ENCODE data around the gene ADCY9.
"Not testable (repeated sequence)": the region's sequence is repeated elsewhere in the genome, so short reads cannot be mapped to it uniquely, and the experiment has no call there.

ADCY9 gene

DNA sequence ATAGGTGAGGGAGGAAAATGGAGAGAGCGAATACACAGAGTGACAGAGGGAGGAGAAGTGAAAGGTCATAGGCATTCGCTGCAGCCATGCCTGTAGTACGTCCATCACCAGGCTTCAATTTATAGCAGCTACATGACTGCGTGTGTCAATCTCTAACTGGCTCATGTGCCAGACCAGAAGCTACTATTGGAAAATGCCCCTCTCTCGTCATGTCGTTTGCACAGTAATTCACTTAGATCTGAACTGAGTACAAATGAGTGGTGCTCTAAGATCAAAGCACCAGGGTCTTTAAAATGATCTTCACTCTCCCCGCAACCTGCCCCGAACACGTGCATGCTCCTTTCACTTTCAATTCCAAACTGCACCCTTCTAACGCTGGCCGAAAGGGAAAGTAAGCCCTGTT is 51.3 kb downstream of the ADCY9 start:
- ATAC-seq = peak; percentile 84 to 89

DNA sequence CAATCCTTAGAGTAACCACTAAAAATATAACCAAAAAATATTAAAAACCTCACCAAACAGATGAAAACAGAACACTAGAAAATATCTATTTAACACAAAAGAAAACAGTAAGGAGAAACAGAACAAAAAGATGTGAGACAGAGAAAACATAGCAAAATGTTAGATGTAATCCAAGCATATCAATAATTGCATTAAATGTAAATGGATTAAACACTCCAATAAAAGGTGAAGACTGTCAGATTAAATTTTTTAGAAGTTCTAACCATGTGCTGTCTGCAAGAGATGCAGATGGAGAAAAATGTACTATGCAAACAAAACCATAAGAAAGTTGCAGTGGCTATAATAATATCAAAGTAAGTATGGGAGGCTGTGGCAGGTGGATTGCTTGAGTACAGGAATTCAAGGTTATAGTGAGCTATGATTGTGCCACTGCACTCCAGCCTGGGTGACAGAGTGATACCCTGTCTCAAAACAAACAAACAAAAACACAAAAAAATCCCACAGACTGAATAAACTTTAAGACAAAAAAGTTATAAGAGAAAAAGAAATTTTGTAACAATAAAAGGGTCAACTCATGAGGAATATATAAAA is 53.9 kb downstream of the ADCY9 start:
- no peak for ATAC-seq

DNA sequence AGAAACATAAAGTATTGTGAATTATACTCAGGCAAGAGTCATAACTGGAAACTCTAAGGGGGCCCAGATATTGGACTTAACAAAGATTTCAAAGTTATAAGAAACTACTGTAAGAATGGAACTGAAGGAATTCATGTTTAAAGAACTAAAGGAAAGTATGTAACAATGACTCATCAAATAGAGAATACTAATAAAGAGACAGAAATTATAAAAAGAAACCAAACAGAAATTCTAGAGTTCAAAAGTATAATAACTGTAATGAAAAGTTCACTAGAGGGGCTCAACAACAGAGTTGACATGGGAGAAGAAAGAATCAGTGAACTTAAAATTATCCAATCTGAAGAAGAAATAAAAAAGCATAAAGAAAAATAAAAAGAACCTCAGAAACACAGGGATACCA is 55.4 kb downstream of the ADCY9 start:
- ATAC-seq = no peak

DNA sequence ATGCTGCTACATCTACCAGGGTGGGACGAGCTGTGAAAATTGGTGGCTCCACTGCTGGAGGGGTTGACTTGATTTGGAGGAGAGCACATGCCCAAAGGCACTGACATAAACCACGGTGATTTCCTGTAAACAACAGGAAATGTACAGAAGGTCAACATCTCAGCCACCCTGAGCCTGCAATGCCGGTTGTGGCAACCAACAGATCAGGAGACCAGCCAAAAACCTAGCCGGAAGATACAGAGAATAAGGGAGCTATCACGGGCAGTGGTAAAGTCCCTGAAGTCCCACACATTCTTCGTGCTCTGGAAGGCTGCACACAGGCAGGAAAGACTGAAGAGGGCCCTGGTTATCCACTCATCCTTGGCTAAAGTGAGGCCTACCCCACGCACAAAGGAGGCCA is 56.2 kb downstream of the ADCY9 start:
- ATAC-seq = no peak

GRCh38 chr16:4058386-4058785 is 57.9 kb downstream of the ADCY9 start:
- no peak for ATAC-seq

DNA sequence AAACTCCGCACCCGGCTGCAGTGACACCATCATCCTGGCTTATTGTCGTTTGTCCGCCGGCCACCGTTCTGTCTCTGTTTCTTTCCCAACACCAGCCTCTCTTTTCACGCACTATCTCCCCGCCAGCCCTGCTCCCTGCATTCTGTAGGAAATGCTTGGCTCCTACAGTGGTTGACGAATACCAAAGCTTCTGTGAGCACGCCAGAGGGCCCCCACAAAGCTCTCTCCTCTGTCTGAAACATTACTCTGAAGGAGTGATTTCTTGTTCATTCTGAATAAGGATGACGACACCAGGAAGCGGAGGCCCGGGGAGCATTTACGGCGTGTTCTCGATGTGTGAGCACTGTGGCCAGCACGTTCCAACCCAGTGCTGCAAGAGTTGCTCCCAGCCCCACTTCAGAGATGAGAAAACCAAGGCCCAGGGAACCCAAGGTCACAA is 58.8 kb downstream of the ADCY9 start:
- ATAC-seq = no peak

DNA sequence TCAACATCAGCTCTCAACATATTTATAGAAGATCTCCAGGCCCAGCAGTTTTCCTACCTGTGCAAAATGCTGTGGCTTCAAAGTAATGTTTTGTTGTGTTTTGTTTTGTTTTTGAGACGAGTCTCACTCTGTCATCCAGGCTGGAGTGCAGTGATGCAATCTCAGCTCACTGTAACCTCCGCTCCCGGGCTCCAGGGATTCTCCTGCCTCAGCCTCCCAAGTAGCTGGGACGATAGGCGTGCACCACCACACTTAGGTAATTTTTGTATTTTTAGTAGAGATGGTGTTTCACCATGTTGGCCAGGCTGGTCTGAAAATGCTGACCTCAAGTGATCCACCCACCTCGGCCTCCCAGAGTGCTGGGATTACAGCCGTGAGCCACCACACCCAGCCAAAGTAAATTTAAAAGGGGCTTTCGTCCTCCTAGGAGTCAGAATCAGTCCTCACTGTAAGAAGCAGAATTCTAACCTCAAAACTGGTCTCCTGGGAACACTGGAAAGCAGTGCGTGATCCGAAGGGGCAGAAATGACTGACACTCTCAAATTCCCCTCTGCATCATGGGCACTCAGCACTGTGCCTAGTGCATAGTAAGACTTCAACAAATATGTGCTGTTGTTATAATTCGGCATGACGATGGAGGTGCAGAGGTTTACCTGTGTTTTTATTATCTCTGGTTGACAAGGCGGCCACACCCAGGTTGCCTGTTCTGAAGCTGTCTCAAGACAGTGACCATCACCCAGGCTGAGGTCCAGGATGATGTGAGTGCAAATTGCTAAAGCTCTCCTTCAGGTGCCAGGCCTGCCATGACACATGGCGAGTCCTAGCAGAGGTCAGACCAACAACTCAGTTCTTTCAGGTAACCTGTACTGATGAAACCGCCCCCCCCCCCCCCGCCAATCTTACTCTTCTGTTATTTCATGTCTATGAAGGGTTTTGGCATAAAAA is 59.8 kb downstream of the ADCY9 start:
- ATAC-seq = no peak

DNA sequence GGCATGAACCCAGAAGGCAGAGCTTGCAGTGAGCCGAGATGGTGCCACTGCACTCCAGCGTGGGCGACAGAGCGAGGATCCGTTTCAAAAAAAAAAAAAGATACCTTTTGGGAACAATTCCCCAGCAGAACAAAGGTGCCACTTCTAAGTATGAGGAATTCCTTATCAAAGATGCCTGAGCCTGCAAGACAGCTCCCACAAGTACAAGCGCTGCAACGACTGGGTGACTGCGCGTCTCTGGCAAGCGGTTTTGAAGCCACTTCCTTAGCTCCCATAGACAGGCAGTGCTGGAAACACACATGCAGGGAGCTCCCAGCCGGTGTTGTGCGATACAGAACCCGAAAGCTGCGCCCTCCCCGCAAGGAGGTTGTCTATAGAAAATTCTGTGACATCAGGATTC is 60.5 kb downstream of the ADCY9 start:
- ATAC-seq = no peak

- no peak for ATAC-seq
Observed at GRCh38 chr16:4053301-4053845, 62.9 kb downstream of the ADCY9 start.

GRCh38 chr16:4052801-4053293 is 63.4 kb downstream of the ADCY9 start:
- no peak for ATAC-seq

DNA sequence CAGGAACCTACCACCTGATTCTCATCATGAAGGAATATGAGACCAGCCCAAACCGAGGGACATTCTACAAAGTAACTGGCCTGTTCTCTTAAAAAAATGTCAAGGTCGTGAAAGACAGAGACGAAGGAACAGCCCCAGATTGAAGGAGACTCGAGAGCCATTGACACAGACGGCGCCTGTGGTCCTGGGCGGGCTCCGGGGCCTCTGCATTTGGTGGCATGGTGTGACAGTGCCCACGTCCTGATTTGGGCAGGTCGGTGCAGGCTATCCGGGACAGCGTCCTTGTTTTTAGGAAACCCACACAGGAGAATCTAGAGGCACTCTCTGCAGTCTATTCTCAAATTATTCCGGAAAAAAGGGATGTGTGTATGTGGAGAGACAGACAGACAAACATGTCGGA is 64.1 kb downstream of the ADCY9 start:
- ATAC-seq = no peak

DNA sequence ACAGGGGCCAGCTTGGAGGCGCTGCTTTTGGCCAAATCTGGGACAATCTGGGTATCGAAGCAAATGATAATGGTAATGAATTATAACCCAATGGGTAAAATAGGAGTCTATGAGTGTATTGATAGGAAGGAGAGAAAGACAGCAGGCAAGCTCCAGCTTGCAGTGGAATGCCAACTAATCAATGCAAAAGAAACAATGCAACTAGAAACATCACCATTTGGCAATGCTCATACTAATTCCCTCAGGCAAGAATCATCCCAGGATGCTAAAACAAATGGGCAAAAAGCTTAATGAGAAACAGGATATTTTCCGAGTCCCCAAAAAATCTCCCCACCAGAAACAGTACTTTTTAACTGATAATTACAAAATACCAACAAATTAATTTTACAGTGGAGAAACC is 64.7 kb downstream of the ADCY9 start:
- ATAC-seq = no peak

GRCh38 chr16:4049031-4049430 is 67.2 kb downstream of the ADCY9 start:
- ATAC-seq = no peak

- no peak for ATAC-seq
Observed at GRCh38 chr16:4048481-4048880, 67.8 kb downstream of the ADCY9 start.

GRCh38 chr16:4046221-4046620 is 70.0 kb downstream of the ADCY9 start:
- ATAC-seq = no peak

DNA sequence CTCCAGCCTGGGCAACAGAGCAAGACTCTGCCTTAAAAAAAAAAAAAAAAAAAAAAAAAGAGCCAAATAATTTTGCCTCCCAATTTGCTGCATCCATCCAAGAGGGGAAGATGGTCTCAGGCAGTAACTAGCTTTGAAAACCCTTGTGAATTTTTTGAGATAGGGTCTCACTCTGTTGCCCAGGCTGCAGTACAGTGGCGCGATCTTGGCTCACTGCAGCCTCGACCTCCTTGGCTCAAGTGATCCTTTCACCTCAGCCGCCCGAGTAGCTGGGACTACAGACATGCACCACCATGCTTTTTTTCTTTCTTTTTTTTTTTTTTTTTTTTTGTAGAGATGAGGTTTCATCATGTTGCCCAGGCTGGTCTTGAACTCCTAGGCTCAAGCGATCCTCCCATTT is 70.7 kb downstream of the ADCY9 start:
- not testable (repeated sequence) for ATAC-seq

GRCh38 chr16:4042581-4042980 is 73.7 kb downstream of the ADCY9 start:
- no peak for ATAC-seq

GRCh38 chr16:4038448-4038847 is 77.8 kb downstream of the ADCY9 start:
- no peak for ATAC-seq

DNA sequence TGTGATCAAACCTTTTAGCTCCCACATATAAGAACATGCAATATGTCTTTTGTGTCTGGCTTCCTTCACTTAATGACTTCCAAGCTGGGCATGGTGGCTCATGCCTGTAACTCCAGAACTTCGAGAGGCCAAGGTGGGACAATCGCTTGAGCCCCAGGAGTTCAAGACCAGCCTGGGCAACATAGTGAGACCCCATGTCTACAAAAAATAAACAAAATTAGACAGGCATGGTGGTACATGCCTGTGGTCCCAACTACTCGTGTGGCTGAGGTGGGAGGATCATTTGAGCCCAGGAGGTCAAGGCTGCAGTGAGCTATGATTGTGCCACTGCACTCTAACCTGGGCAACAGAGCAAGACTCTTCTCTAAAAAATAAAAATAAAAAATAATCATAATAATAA is 79.3 kb downstream of the ADCY9 start:
- not testable (repeated sequence) for ATAC-seq

DNA sequence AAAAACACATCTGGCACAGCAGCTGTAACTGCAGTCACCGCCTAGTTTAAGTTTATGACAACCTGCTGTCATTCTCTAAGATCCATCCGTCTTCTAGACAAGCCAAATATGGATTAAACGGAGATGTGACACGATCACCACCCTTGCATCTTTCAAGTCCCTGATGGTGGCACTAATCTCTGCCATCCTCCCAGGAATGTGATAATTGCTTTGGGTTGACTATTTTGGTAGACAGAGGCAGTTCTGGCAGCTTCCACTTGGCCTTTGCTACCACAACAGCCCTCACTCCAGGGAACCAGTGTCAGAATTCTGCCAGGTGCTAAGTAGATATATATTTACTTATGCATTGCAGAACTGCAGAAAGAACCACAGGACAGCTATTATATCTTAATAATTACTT is 81.3 kb downstream of the ADCY9 start:
- no peak for ATAC-seq

- ATAC-seq = no peak
Observed at GRCh38 chr16:4033951-4034350, 82.3 kb downstream of the ADCY9 start.

GRCh38 chr16:4032768-4033167 is 83.5 kb downstream of the ADCY9 start:
- ATAC-seq = no peak

DNA sequence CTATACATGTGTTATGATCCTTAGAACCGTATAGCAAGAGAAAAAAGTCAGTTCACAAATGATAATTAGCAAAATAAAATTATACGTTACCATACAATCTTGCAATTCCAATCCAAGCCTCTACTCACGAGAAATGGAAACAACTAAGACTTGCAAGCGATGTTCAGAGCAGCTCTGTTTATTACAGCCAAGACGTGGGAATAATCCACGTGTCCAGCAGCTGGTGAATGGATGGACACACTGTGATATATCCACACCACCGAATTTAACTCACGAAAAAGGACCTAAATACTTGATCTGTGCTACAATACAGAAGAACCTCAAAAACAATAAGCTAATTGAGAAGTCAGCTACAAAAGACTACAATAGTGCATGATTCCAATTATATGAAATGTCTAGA is 88.1 kb downstream of the ADCY9 start:
- no peak for ATAC-seq

DNA sequence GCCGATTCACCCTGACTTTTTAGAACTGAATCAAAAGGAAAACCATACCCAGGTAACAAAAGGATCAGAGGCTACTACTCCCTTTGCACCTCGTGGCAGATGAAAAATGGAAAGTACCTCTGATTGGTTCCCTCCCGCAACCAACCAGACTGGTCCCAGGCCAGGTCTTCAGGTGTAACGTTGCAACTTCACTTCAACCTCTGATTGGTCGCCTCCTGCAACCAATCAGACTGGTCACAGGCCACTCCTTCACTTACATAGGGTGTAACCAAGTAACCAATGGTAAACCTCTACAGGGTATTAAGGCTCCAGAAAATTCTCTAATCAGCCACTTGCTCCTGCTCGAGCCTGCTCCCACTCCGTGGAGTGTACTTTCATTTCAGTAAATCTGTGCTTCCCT is 89.4 kb downstream of the ADCY9 start:
- no peak for ATAC-seq

Data from activated CD4-positive, CD25-positive, alpha-beta regulatory T cell treated with anti-CD3 and anti-CD28 coated beads, Interleukin-2, amount 50 U/mL, for 24 hours (primary cell).